Suprapubic skin (tissue), 3 donors: ENCODE measurements around the gene MAPK11.

Source experiments
- CTCF ChIP-seq, 2 donors: fragments of 200-600 bp in 1 of 2; fragments of 450-650 bp in 1 of 2; sonication (generic) in 1 of 2; IDR thresholded peaks; one replicate each; pipeline ENCODE4 v1.5.1; 2016 to 2019; ENCODE audit warnings: antibody characterized with exemption in 2 of 2, mild to moderate bottlenecking in 1 of 2, moderate library complexity in 1 of 2
- POLR2A ChIP-seq, 2 donors: fragments of 450-650 bp; IDR thresholded peaks; one replicate each; pipeline ENCODE4 v1.6.1; 2017; ENCODE audit warnings: antibody characterized with exemption in 2 of 2, mild to moderate bottlenecking in 2 of 2, moderate library complexity in 2 of 2

DNA sequence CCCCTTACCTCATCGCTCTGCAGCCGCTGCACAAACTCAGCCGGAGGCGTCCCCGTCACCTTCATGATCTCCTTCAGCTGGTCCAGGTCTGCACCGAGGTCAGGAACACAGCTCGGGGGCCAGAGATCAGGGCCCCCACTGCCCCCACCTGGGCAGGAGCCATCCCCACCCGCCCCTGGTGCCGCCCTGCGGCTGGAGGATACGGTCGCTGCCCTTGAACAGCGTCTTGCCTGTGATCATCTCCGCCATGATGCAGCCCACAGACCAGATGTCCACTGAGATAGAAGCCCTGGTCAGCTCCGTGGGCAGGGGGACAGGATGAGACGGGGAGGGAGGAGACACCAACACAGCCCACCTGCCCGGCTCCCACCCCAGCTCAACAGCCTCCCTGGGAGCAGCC lies 14.6 kb downstream of the MAPK11 start:
- TF ChIP-seq CTCF (IDR thresholded peaks at IDR 0.05): no peak
- TF ChIP-seq POLR2A (IDR thresholded peaks at IDR 0.05): no peak
